RKO (cell line): ENCODE data around the gene ARHGAP26.
A peak's percentile ranks its signal among the peaks of the same experiment; 100 is the strongest.
"Not testable (repeated sequence)": the region's sequence is repeated elsewhere in the genome, so short reads cannot be mapped to it uniquely, and the experiment has no call there.

Experiments
- DNase-seq: peaks from one replicate; pipeline ENCODE4 v3.0.0-alpha.2; 2016; ENCODE audit warnings: low spot score

Gene ARHGAP26

GRCh38 chr5:143186623-143187022 is 416.4 kb downstream of the ARHGAP26 start:
- no peak for DNase-seq

- no peak for DNase-seq
These were observed 417.3 kb downstream of the ARHGAP26 start for GRCh38 chr5:143187495-143187894.

GRCh38 chr5:143188083-143188482 is 417.9 kb downstream of the ARHGAP26 start:
- DNase-seq, result no peak

GRCh38 chr5:143188692-143189091 is 418.5 kb downstream of the ARHGAP26 start:
- no peak for DNase-seq

GRCh38 chr5:143190260-143190810 is 420.2 kb downstream of the ARHGAP26 start:
- DNase-seq, result no peak

- DNase-seq, result no peak
These were observed 421.5 kb downstream of the ARHGAP26 start for GRCh38 chr5:143191720-143192119.

GRCh38 chr5:143192191-143192900 is 422.2 kb downstream of the ARHGAP26 start:
- DNase-seq, result no peak

GRCh38 chr5:143194206-143194605 is 424.0 kb downstream of the ARHGAP26 start:
- DNase-seq, result no peak

GRCh38 chr5:143194713-143195112 is 424.5 kb downstream of the ARHGAP26 start:
- no peak for DNase-seq

GRCh38 chr5:143195491-143195890 is 425.3 kb downstream of the ARHGAP26 start:
- DNase-seq, result no peak

GRCh38 chr5:143196601-143197259 is 426.6 kb downstream of the ARHGAP26 start:
- no peak for DNase-seq

- DNase-seq, result no peak
These were observed 427.1 kb downstream of the ARHGAP26 start for GRCh38 chr5:143197260-143197656.

GRCh38 chr5:143198332-143198731 is 428.2 kb downstream of the ARHGAP26 start:
- DNase-seq, result no peak

GRCh38 chr5:143199161-143199560 is 429.0 kb downstream of the ARHGAP26 start:
- DNase-seq, result no peak

- no peak for DNase-seq
These were observed 429.7 kb downstream of the ARHGAP26 start for GRCh38 chr5:143199843-143200242.

GRCh38 chr5:143200781-143201398 is 430.7 kb downstream of the ARHGAP26 start:
- no peak for DNase-seq

- no peak for DNase-seq
These were observed 431.4 kb downstream of the ARHGAP26 start for GRCh38 chr5:143201589-143201988.

GRCh38 chr5:143203301-143203956 is 433.3 kb downstream of the ARHGAP26 start:
- not testable (repeated sequence) for DNase-seq

GRCh38 chr5:143204474-143205246 is 434.5 kb downstream of the ARHGAP26 start:
- DNase-seq, result no peak

GRCh38 chr5:143205386-143205785 is 435.2 kb downstream of the ARHGAP26 start:
- peak; percentile 15 for DNase-seq

GRCh38 chr5:143205883-143206195 is 435.7 kb downstream of the ARHGAP26 start:
- DNase-seq, result no peak
